ENCODE data around the gene CAMTA2.

GRCh38 chr17:5032865-5033264 is 45.4 kb upstream of the CAMTA2 start:
- TF ChIP-seq ARNT (IDR thresholded peaks at IDR 0.05), result no peak
- TF ChIP-seq BHLHE40 (IDR thresholded peaks at IDR 0.05; ENCODE audit: borderline replicate concordance), result no peak
- no peak for TF ChIP-seq SP1 (IDR thresholded peaks at IDR 0.05)
- no peak for TF ChIP-seq SUZ12 (IDR thresholded peaks at IDR 0.05)
- no peak for TF ChIP-seq L3MBTL2 (conservative IDR thresholded peaks at IDR 0.05)
- TF ChIP-seq FOXM1 (IDR thresholded peaks at IDR 0.05; ENCODE audit: borderline replicate concordance), result no peak
- no peak for TF ChIP-seq HDGF (IDR thresholded peaks at IDR 0.05; ENCODE audit: borderline replicate concordance)
- no peak for TF ChIP-seq FOXA1 (IDR thresholded peaks at IDR 0.05)

Data from HEK293T (cell line).